ENCODE data around the gene IRF6. TPM values are rescaled to one million over a fixed set of nuclear protein-coding genes. Genes with fewer than 3 reads are reported as not detected.
A peak's percentile ranks its signal among the peaks of the same experiment; 100 is the strongest.

IRF6 gene
- total and polyA plus RNA-seq, 12 donors, result 5.4 to 60.2 (median 23.4) TPM

- H3K9me3 ChIP-seq (replicated peaks in 1 of 3), result no peaks in the 10 kb centered on the region
- H3K4me1 ChIP-seq (replicated peaks in 1 of 2), result peaks cover 0 to 12% of the 10 kb centered on the region in 2 donors
- TF ChIP-seq POLR2A (IDR thresholded peaks at IDR 0.05) (no peak), CTCF (IDR thresholded peaks at IDR 0.05) (no peak)
- intact Hi-C loops (cut with DNase I), result no loop called here
- H3K4me3 ChIP-seq, result no peak overlapping the region
- no peaks in the 10 kb centered on the region for H3K36me3 ChIP-seq (replicated peaks in 1 of 2)
- H3K27me3 ChIP-seq, result no peaks in the 10 kb centered on the region
- H3K27ac ChIP-seq, result no peak overlapping the region
- WGBS, 4 donors, result 64 to 79% (median 71%) methylated on average over 2 of the region's 2 CpGs
- DNase-seq, result no peak
These were observed 39.9 kb downstream of the IRF6 start for GRCh38 chr1:209766051-209766450.

- no peaks in the 10 kb centered on the region for H3K4me1 ChIP-seq (replicated peaks in 1 of 2)
- no peaks in the 10 kb centered on the region for H3K27me3 ChIP-seq
- intact Hi-C loops (cut with DNase I), result no loop called here
- H3K27ac ChIP-seq, result no peak overlapping the region
- H3K36me3 ChIP-seq (replicated peaks in 1 of 2), result no peaks in the 10 kb centered on the region
- TF ChIP-seq CTCF (IDR thresholded peaks at IDR 0.05) (no peak), POLR2A (IDR thresholded peaks at IDR 0.05) (no peak)
- peak in 1 of 7 donors; percentile 34 for DNase-seq
- H3K9me3 ChIP-seq (replicated peaks in 1 of 3), result no peaks in the 10 kb centered on the region
- no peak overlapping the region for H3K4me3 ChIP-seq
These were observed 44.8 kb downstream of the IRF6 start for GRCh38 chr1:209761011-209761635.

GRCh38 chr1:209759829-209760359 is 46.0 kb downstream of the IRF6 start:
- 91 to 93% (median 92%) methylated on average over 3 to 12 of the region's 12 CpGs for WGBS, 4 donors
- Histone ChIP-seq H3K4me1 (replicated peaks in 1 of 2) (no peaks in the 10 kb centered on the region), H3K27me3 (no peaks in the 10 kb centered on the region), H3K4me3 (no peak overlapping the region), H3K36me3 (replicated peaks in 1 of 2) (no peaks in the 10 kb centered on the region), H3K27ac (no peak overlapping the region), H3K9me3 (replicated peaks in 1 of 3) (no peaks in the 10 kb centered on the region)
- no peak for DNase-seq
- no peak for TF ChIP-seq POLR2A (IDR thresholded peaks at IDR 0.05)
- no peak for TF ChIP-seq CTCF (IDR thresholded peaks at IDR 0.05)
- intact Hi-C loops (cut with DNase I), result no loop called here

- Histone ChIP-seq H3K4me3 (no peak overlapping the region), H3K9me3 (replicated peaks in 1 of 3) (no peaks in the 10 kb centered on the region), H3K27me3 (no peaks in the 10 kb centered on the region), H3K27ac (no peak overlapping the region), H3K36me3 (replicated peaks in 1 of 2) (no peaks in the 10 kb centered on the region), H3K4me1 (replicated peaks in 1 of 2) (no peaks in the 10 kb centered on the region)
- no peak for DNase-seq
- WGBS, 4 donors, result 51 to 72% (median 67%) methylated on average over 3 of the region's 3 CpGs
- intact Hi-C loops (cut with DNase I), result no loop called here
- TF ChIP-seq POLR2A (IDR thresholded peaks at IDR 0.05) (no peak), CTCF (IDR thresholded peaks at IDR 0.05) (no peak)
These were observed 47.5 kb downstream of the IRF6 start for GRCh38 chr1:209758400-209758799.

Data from adrenal gland (tissue), 12 donors.